ENCODE measurements around the gene FAM184A.
"Not testable (repeated sequence)": the region's sequence is repeated elsewhere in the genome, so short reads cannot be mapped to it uniquely, and the experiment has no call there.

FAM184A gene

DNA sequence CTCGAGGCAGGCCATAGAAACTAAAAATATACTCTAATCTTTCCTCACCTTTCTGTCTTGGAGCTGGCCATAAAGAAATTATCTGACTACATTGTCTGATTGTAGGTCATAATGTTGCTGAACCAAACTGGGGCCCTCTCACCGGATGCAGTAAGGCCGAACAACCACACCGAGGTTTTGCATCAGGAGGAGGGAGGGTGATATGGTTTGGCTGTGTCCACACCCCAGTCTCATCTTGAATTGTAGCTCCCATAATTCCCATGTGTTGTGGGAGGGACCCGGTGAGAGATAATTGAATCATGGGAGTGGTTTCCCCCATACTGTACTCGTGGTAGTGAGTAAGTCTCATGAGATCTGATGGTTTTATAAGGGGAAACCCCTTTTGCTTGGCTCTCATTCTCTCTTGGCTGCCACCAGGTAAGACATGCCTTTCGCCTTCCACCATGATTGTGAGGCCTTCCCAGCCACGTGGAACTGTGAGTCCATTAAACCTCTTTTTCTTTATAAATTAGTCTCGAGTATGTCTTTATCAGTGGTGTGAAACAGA is 19.4 kb upstream of the FAM184A start:
- H3K27ac ChIP-seq (ENCODE audit: insufficient read depth, low read depth, low read length, poor library complexity, severe bottlenecking); H3K36me3 ChIP-seq (ENCODE audit: control insufficient read depth, insufficient read depth, low read length); H3K9me3 ChIP-seq (ENCODE audit: control insufficient read depth, low read length); H3K27me3 ChIP-seq (ENCODE audit: control insufficient read depth, insufficient read depth, low read length, poor library complexity, severe bottlenecking); H3K4me3 ChIP-seq (ENCODE audit: insufficient read depth, low read depth, low read length); H3K4me1 ChIP-seq (ENCODE audit: control insufficient read depth, insufficient read depth, low read length): not testable (repeated sequence)
- WGBS, 2 experiments = 89 to 92% methylated on average over 9 of the region's 9 CpGs

DNA sequence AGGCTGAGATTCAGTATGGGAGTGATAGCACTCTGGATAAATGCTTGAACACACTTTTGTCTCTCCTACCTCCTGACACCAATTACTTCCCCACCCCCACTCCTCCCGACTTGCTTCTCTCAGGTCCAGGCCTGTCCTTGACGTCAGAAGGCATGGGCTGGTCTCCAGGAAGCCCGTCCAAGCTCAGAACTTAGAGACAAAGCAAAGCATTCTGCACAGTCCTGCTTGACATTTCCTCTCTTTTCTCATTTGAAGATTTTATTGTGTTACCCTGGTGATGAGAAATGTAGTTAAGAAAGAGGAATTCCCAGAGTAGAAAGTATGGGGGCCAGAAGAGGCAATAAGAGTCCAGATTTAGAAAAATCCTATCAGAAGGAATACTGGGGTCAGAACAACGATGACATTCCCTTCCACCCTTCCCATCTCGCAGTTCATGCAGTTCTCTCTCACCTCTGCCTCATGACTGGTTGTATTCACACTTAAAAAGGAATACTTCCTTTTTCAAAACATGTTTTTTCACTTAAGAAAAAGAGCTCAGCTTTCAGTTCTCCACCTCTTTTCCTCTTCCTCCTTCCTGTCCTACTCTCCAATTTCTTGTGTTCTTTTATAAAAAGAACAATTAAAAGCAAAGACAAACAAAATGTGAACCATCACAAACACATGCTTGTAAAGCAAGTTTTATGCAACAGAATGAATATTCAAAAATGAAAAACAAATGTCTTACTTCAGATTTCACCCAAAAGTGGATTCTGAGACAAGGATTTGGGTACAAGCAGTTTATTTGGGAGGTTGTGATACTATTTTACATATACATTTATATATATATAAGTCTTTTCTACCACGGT is 18.5 kb upstream of the FAM184A start:
- Histone ChIP-seq H3K4me3 (ENCODE audit: insufficient read depth, low read depth, low read length) (no peak overlapping the region), H3K27me3 (ENCODE audit: control insufficient read depth, insufficient read depth, low read length, poor library complexity, severe bottlenecking) (no peaks in the 10 kb centered on the region), H3K36me3 (ENCODE audit: control insufficient read depth, insufficient read depth, low read length) (no peaks in the 10 kb centered on the region), H3K4me1 (ENCODE audit: control insufficient read depth, insufficient read depth, low read length) (no peaks in the 10 kb centered on the region), H3K9me3 (ENCODE audit: control insufficient read depth, low read length) (no peaks in the 10 kb centered on the region), H3K27ac (ENCODE audit: insufficient read depth, low read depth, low read length, poor library complexity, severe bottlenecking) (no peak overlapping the region)
- 72 to 83% methylated on average over 6 of the region's 6 CpGs for WGBS, 2 experiments

DNA sequence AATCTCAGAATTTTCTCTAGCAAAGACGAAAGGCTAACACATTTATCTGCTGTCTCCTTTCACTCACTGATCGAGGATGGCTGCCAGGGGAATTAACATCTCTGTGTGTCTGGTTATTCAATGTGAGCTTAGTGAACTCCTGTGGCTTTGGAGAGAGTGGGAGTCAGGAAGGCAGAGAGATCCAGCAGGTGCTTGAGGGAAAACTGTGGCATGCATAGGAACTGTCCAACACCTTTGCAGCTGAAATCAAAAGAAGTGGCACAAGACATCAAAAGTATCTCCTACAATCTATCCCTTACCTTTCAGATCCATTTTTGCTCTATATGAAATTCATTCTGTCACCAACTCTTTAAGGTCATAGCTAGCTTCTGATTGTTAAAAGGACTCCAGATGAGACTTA is 11.8 kb upstream of the FAM184A start:
- no peaks in the 10 kb centered on the region for H3K4me1 ChIP-seq (ENCODE audit: control insufficient read depth, insufficient read depth, low read length)
- H3K27me3 ChIP-seq (ENCODE audit: control insufficient read depth, insufficient read depth, low read length, poor library complexity, severe bottlenecking) = no peaks in the 10 kb centered on the region
- 47 to 49% methylated on average over 2 of the region's 2 CpGs for WGBS, 2 experiments
- H3K4me3 ChIP-seq (ENCODE audit: insufficient read depth, low read depth, low read length) = no peak overlapping the region
- H3K36me3 ChIP-seq (ENCODE audit: control insufficient read depth, insufficient read depth, low read length) = no peaks in the 10 kb centered on the region
- H3K27ac ChIP-seq (ENCODE audit: insufficient read depth, low read depth, low read length, poor library complexity, severe bottlenecking) = no peak overlapping the region
- H3K9me3 ChIP-seq (ENCODE audit: control insufficient read depth, low read length) = no peaks in the 10 kb centered on the region

DNA sequence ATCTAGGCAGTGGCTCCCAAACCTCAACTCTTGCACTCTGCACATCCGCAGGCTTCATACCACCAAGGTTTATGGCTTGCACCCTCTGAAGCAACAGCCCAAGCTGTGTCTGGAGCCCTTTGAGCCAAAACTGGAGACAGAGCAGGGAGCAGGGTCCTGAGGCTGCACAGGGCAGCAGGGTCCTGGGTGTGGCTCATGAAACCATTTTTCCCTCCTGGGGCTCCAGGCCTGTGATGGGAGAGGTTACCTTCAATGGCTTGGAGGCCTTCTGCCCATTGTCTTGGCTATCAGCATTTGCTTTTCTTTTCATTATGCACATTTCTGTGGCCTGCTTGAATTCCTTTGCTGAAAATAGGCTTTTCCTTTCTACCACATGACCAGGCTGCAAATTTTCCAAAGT is 6.3 kb upstream of the FAM184A start:
- H3K4me1 ChIP-seq (ENCODE audit: control insufficient read depth, insufficient read depth, low read length) = no peaks in the 10 kb centered on the region
- 90 to 93% methylated on average over 1 of the region's 1 CpG for WGBS, 2 experiments

DNA sequence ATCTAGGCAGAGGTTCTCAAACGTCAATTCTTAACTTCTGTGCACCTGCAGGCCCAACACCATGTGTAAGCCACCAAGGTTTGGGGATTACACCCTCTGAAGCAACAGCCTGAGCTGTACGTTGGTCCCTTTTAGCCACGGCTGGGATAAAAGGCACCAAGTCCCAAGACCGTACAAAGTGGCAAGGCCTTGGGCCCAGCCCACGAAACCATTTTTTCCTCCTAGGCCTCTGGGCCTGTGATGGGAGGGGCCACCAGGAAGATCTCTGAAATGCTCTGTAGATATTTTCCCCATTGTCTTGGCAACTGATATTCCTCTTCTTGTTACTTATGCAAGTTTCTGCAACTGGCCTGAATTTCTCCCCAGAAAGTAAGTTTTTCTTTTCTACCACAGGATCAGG is 4.5 kb upstream of the FAM184A start:
- H3K27ac ChIP-seq (ENCODE audit: insufficient read depth, low read depth, low read length, poor library complexity, severe bottlenecking) = no peak overlapping the region
- H3K36me3 ChIP-seq (ENCODE audit: control insufficient read depth, insufficient read depth, low read length) = no peaks in the 10 kb centered on the region
- H3K4me3 ChIP-seq (ENCODE audit: insufficient read depth, low read depth, low read length) = no peak overlapping the region
- no peaks in the 10 kb centered on the region for H3K9me3 ChIP-seq (ENCODE audit: control insufficient read depth, low read length)
- peaks cover 5% of the 10 kb centered on the region for H3K4me1 ChIP-seq (ENCODE audit: control insufficient read depth, insufficient read depth, low read length)
- 90 to 92% methylated on average over 5 of the region's 5 CpGs for WGBS, 2 experiments
- H3K27me3 ChIP-seq (ENCODE audit: control insufficient read depth, insufficient read depth, low read length, poor library complexity, severe bottlenecking) = peaks cover 21% of the 10 kb centered on the region

More for the DNA sequence above, 6.3 kb upstream of the FAM184A start:
- Histone ChIP-seq H3K27me3 (ENCODE audit: control insufficient read depth, insufficient read depth, low read length, poor library complexity, severe bottlenecking) (peaks cover 5% of the 10 kb centered on the region), H3K4me3 (ENCODE audit: insufficient read depth, low read depth, low read length) (no peak overlapping the region), H3K9me3 (ENCODE audit: control insufficient read depth, low read length) (no peaks in the 10 kb centered on the region), H3K27ac (ENCODE audit: insufficient read depth, low read depth, low read length, poor library complexity, severe bottlenecking) (no peak overlapping the region), H3K36me3 (ENCODE audit: control insufficient read depth, insufficient read depth, low read length) (no peaks in the 10 kb centered on the region)

DNA sequence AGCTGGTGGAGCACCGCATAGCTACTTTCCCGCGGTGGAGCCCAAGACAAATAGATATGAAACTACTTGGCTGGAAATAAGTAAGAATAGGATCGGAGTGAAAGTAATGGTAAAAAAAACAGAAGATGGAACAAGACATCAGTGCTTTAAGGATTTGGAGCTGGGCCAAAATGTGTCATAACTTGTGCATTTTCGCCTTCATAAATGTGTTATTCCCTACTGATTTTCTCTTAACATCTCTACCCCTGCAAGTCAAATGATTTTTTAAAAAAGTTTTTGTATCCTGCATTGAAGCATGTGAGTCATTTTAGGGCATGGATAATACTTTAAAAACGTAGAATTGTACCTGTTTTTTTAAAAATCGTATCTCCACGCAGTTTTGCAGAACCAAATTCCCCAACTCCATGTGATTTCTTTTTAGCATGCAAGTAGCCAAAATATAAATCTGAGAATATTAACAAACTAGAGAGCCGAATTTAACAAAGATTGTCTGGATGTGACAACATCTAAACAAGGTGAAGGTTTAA is 882 bp upstream of the FAM184A start:
- Histone ChIP-seq H3K27me3 (ENCODE audit: control insufficient read depth, insufficient read depth, low read length, poor library complexity, severe bottlenecking) (peaks cover 26% of the 10 kb centered on the region), H3K9me3 (ENCODE audit: control insufficient read depth, low read length) (no peaks in the 10 kb centered on the region), H3K36me3 (ENCODE audit: control insufficient read depth, insufficient read depth, low read length) (no peaks in the 10 kb centered on the region), H3K27ac (ENCODE audit: insufficient read depth, low read depth, low read length, poor library complexity, severe bottlenecking) (no peak overlapping the region), H3K4me1 (ENCODE audit: control insufficient read depth, insufficient read depth, low read length) (peaks cover 5% of the 10 kb centered on the region), H3K4me3 (ENCODE audit: insufficient read depth, low read depth, low read length) (peak overlapping the region; percentile 77)
- 64 to 66% methylated on average over 8 to 9 of the region's 9 CpGs for WGBS, 2 experiments

DNA sequence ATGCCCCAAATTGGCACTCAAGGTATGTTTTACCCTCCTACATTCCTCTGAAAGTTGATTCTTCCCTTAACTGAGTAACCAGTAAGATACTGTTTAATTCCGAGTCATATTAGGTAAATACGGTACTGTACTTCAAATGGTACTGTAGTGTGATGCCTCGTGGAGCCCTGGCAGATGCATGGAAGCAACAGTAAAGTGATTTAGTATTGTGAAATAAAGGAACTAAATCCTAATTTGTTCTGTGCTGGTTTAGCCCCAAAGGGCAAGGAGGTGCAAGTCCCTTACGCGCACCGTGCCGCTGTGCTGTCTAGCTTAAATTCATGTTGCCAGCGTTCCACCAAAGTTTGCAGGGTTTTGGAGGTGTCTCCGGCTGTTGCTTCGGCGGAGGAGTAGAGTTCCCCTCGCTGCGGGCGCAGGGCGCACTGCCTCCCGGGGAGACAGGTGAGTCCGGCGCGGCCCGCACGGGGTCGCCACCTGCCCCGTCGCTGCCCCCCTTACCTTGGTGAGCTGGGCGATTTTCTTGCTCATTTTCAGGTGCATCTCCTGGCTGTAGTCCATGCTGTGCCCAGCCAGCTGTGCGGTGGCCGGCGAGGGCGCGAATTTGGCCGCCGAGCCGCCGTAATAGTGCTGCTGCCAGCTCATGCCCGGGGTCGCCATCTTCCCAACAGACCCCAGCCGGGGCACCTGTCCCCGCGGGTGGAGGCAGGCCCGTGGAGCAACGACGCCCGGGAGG is 655 bp downstream of the FAM184A start:
- Histone ChIP-seq H3K27ac (ENCODE audit: insufficient read depth, low read depth, low read length, poor library complexity, severe bottlenecking) (no peak overlapping the region), H3K4me1 (ENCODE audit: control insufficient read depth, insufficient read depth, low read length) (peaks cover 5% of the 10 kb centered on the region), H3K4me3 (ENCODE audit: insufficient read depth, low read depth, low read length) (peak overlapping the region; percentile 77), H3K27me3 (ENCODE audit: control insufficient read depth, insufficient read depth, low read length, poor library complexity, severe bottlenecking) (peaks cover 26% of the 10 kb centered on the region), H3K9me3 (ENCODE audit: control insufficient read depth, low read length) (no peaks in the 10 kb centered on the region), H3K36me3 (ENCODE audit: control insufficient read depth, insufficient read depth, low read length) (no peaks in the 10 kb centered on the region)
- 7% methylated on average over 43 of the region's 43 CpGs for WGBS, 2 experiments

DNA sequence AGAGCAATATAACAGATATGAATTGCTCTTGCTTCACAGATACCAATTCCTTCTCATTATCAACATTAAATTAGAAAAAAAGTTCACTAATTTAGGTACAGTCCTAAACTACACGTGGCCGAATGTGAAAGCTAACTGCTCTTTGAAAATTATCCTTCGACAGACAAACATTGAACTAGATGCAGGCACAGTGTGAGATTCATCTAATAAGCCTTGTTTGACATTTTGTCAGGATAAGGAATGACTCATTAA is 1.1 kb downstream of the FAM184A start:
- Histone ChIP-seq H3K27me3 (ENCODE audit: control insufficient read depth, insufficient read depth, low read length, poor library complexity, severe bottlenecking) (peaks cover 26% of the 10 kb centered on the region), H3K4me1 (ENCODE audit: control insufficient read depth, insufficient read depth, low read length) (peaks cover 5% of the 10 kb centered on the region), H3K9me3 (ENCODE audit: control insufficient read depth, low read length) (no peaks in the 10 kb centered on the region), H3K27ac (ENCODE audit: insufficient read depth, low read depth, low read length, poor library complexity, severe bottlenecking) (no peak overlapping the region), H3K36me3 (ENCODE audit: control insufficient read depth, insufficient read depth, low read length) (no peaks in the 10 kb centered on the region), H3K4me3 (ENCODE audit: insufficient read depth, low read depth, low read length) (no peak overlapping the region)
- 76 to 86% methylated on average over 3 of the region's 3 CpGs for WGBS, 2 experiments

DNA sequence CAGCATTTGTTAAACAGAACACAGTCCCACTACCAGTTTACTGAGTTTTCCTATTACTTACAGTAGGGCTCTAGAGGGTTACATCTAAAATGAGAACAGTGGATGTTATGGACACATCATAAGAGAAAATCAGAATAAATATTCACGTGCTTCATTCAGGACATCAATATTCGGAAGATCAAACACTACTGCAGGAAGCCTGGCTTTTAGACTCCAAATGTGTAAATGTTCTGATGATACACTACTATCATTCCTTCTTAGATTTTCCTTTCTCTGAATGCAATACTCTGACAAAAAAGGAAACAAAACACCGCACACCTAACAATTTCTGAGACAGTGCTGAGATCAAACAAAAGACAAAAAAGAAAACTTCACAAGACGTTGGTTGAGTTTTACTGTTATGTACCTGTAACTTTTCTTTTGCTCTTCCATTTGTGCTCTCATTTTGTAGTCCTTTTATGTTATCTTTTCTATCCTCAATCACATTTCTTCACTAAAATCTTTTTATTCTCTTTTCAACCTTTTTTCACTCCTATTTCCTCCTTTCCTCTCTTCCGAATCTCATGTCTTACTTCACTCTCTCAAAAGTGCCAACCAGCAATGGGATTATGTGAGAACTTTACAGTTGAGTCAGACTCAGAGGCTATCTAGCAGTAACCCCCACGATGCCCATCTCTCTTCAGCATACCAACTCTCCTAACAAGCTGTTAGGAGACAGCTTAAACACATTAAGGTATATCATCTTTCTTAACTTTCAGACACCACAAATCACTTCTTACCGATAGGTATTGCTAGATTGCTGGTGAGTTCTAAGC is 1.7 kb downstream of the FAM184A start:
- H3K27ac ChIP-seq (ENCODE audit: insufficient read depth, low read depth, low read length, poor library complexity, severe bottlenecking) = no peak overlapping the region
- H3K36me3 ChIP-seq (ENCODE audit: control insufficient read depth, insufficient read depth, low read length) = no peaks in the 10 kb centered on the region
- 85 to 94% methylated on average over 6 to 7 of the region's 7 CpGs for WGBS, 2 experiments
- peaks cover 5% of the 10 kb centered on the region for H3K4me1 ChIP-seq (ENCODE audit: control insufficient read depth, insufficient read depth, low read length)
- no peak overlapping the region for H3K4me3 ChIP-seq (ENCODE audit: insufficient read depth, low read depth, low read length)
- H3K9me3 ChIP-seq (ENCODE audit: control insufficient read depth, low read length) = no peaks in the 10 kb centered on the region
- H3K27me3 ChIP-seq (ENCODE audit: control insufficient read depth, insufficient read depth, low read length, poor library complexity, severe bottlenecking) = peaks cover 26% of the 10 kb centered on the region

DNA sequence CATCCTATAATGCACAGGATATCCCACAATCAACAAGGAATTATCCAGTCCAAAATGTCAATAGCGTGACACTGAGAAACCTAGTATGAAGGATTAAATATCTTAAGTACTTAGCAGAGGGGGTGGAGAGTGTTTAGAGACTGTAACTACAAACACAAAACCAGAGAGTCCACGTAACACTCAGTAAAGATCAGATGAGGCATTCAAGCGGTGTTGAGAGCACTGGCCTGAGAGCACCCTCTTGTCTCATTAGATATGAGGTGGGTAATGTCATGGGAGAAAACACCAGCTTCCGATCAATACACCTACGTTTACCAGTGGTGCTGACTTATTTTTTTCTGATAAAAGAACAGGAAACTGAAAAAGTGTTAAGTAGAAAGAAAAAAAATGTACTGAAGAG is 2.3 kb downstream of the FAM184A start:
- WGBS, 2 experiments = 91 to 98% methylated on average over 4 to 5 of the region's 5 CpGs

More for the DNA sequence above, 2.3 kb downstream of the FAM184A start:
- H3K4me1 ChIP-seq (ENCODE audit: control insufficient read depth, insufficient read depth, low read length) = peaks cover 5% of the 10 kb centered on the region
- peaks cover 26% of the 10 kb centered on the region for H3K27me3 ChIP-seq (ENCODE audit: control insufficient read depth, insufficient read depth, low read length, poor library complexity, severe bottlenecking)
- H3K4me3 ChIP-seq (ENCODE audit: insufficient read depth, low read depth, low read length) = no peak overlapping the region
- H3K36me3 ChIP-seq (ENCODE audit: control insufficient read depth, insufficient read depth, low read length) = no peaks in the 10 kb centered on the region
- H3K27ac ChIP-seq (ENCODE audit: insufficient read depth, low read depth, low read length, poor library complexity, severe bottlenecking) = no peak overlapping the region
- H3K9me3 ChIP-seq (ENCODE audit: control insufficient read depth, low read length) = no peaks in the 10 kb centered on the region

All from ectodermal cell (in vitro differentiated cells).